ENCODE results near the gene RAB3IL1. TPM values are rescaled to one million over a fixed set of nuclear protein-coding genes. Genes with fewer than 3 reads are reported as not detected.

Gene RAB3IL1
- total RNA-seq, 4 donors from 2014 or later: 2.6 to 8.9 (median 5.4) TPM

DNA sequence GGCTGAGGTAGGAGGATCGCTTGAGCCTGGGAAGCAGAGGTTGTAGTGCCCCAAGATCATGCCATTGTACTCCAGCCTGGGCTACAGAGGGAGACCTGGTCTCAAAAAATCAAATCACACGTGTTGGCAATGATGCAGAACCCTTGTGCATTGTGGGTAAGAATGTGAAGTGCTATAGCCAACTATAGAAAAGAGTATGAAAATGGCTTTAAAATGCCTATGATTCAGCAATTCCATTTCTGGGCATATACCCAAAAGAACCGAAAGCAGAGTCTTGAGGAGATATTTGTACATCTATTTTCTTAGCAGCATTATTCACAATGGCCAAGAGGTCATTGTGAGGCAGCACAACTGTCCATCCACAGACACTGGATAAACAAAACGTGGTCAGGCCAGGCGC is 23.4 kb downstream of the RAB3IL1 start:
- H3K36me3 ChIP-seq: peaks cover 8% of the 10 kb centered on the region
- no peak for DNase-seq (ENCODE audit: low spot score in 2 of 2)
- no peak for TF ChIP-seq EP300 (IDR thresholded peaks at IDR 0.05)
- TF ChIP-seq, protein P1, sequence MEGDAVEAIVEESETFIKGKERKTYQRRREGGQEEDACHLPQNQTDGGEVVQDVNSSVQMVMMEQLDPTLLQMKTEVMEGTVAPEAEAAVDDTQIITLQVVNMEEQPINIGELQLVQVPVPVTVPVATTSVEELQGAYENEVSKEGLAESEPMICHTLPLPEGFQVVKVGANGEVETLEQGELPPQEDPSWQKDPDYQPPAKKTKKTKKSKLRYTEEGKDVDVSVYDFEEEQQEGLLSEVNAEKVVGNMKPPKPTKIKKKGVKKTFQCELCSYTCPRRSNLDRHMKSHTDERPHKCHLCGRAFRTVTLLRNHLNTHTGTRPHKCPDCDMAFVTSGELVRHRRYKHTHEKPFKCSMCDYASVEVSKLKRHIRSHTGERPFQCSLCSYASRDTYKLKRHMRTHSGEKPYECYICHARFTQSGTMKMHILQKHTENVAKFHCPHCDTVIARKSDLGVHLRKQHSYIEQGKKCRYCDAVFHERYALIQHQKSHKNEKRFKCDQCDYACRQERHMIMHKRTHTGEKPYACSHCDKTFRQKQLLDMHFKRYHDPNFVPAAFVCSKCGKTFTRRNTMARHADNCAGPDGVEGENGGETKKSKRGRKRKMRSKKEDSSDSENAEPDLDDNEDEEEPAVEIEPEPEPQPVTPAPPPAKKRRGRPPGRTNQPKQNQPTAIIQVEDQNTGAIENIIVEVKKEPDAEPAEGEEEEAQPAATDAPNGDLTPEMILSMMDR (IDR thresholded peaks at IDR 0.05): no peak
- no peak for TF ChIP-seq POLR2AphosphoS5 (IDR thresholded peaks at IDR 0.05)
- no peak for TF ChIP-seq POLR2A (IDR thresholded peaks at IDR 0.05)
- H3K27me3 ChIP-seq: no peaks in the 10 kb centered on the region
- H3K9me3 ChIP-seq: no peaks in the 10 kb centered on the region
- H3K4me1 ChIP-seq: peaks cover 20% of the 10 kb centered on the region
- WGBS: 59% methylated on average over 5 of the region's 5 CpGs
- H3K27ac ChIP-seq: no peak overlapping the region
- no peak overlapping the region for H3K4me3 ChIP-seq

DNA sequence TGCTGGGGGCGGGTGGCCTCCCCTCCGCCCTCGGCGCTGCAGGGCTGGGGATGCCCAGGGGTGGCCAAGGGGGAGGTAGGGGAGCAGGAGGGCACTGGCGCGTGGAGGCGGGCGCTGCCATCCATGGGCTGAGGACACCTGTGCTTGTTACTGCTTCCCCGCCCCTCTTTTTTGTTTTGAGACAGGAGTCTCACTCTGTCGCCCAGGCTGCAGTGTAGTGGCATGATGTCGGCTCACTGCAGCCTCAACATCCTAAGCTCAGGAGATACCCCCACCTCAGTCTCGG is 25.3 kb downstream of the RAB3IL1 start:
- Histone ChIP-seq H3K27me3 (no peaks in the 10 kb centered on the region), H3K4me1 (peaks cover 19% of the 10 kb centered on the region), H3K27ac (no peak overlapping the region), H3K4me3 (peak overlapping the region; percentile 92), H3K36me3 (peaks cover 8% of the 10 kb centered on the region), H3K9me3 (no peaks in the 10 kb centered on the region)
- TF ChIP-seq, protein P1 (IDR thresholded peaks at IDR 0.05): no peak
- no peak for TF ChIP-seq POLR2A (IDR thresholded peaks at IDR 0.05)
- no peak for TF ChIP-seq POLR2AphosphoS5 (IDR thresholded peaks at IDR 0.05)
- no peak for TF ChIP-seq EP300 (IDR thresholded peaks at IDR 0.05)
- DNase-seq (ENCODE audit: low spot score in 2 of 2): no peak
- WGBS: 33% methylated on average over 9 of the region's 12 CpGs

DNA sequence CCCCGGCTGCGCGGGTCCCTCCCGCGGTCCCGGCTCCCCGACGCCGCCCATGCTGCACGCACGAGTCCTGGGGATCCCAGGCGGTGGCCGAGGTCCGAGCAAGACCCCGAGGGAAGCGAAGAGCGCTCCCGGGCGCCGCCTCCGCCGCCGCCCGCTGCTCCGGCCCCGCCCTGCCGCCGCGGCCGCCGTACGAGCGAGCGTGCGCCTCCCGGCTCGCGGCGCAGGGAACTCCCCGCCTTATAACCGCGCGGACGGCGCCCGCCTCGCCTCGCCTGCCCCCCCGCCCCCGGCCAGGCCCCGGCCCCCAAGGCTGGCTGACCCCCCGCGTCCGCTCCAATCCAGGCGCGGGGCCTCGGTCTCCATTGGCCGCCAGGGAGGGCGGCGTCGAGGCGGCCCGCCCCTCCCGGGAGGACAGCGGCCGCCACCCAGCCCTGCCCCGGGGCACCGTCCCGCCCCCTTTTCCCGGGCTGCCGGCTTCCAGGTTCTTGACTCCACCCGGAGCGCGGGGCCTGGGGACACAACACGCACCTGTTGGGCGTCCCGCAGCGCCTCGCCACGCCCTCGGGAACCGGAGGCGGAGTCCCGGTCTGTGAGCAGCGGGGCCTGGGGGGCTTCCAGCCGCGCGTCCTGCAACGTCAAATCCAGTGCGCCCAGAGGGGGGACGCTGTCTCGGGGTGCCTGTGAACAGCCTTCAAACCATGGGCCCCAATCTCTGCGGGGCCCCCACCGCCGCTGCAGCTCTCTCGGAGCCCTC is 25.9 kb downstream of the RAB3IL1 start, which contains the start of gene FADS3:
FADS3 (minus strand) TSS at position 215 of the 754 bp plus-strand sequence; CDS start at position 51, 164 bp downstream.
- H3K9me3 ChIP-seq: no peaks in the 10 kb centered on the region
- H3K36me3 ChIP-seq: peaks cover 8% of the 10 kb centered on the region
- WGBS: 0% methylated on average over 26 of the region's 96 CpGs
- H3K27me3 ChIP-seq: no peaks in the 10 kb centered on the region
- TF ChIP-seq, protein P1 (IDR thresholded peaks at IDR 0.05): no peak
- no peak for TF ChIP-seq EP300 (IDR thresholded peaks at IDR 0.05)
- TF ChIP-seq POLR2AphosphoS5 (IDR thresholded peaks at IDR 0.05): no peak
- TF ChIP-seq POLR2A (IDR thresholded peaks at IDR 0.05): peak in 1 of 2 donors; percentile 56
- H3K4me1 ChIP-seq: peaks cover 19% of the 10 kb centered on the region
- peak within 1 kb of the TSS; percentile 87 for H3K27ac ChIP-seq
- H3K4me3 ChIP-seq: peak within 1 kb of the TSS; percentile 92
- DNase-seq (ENCODE audit: low spot score in 2 of 2): peak; percentile 90 to 93

DNA sequence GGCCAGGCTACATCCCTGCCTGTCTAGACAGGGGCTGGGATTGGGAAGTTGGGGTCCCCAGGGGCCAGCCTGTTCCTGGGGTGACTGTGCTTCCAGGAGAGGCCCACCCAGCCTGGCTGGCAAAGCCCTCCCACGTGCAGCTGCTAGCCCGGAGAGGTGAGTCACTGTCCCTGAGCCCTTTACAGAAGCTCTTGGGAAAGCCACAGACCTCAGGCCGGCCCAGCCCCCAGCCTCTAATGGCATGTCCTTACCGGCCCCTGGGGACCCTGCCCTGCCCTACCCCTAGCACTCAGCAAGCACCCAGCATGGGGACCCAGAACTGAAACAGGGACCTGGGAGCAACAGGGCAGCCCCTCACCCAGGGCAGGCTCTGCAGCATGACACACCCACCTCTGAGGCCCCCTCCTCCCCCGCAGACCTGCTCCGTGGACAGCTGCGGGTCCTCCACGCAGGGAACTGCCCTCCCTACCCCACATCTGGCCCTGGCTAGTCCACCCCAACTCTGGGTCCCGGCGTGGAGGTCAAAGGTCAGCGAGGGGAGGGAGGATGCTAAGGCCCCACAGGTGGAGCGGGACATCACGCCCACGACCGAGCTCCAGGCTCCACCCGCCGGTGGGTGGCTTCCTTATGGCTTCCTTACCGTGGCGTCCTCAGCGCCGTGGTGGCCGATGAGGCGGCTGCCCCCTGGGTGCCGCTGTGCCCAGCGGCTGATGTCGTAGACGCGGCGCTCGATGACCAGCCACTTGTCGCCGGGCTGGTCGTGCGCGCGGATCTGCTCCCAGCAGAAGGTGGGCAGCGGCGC is 26.6 kb downstream of the RAB3IL1 start:
- DNase-seq (ENCODE audit: low spot score in 2 of 2): peak in 1 of 2 donors; percentile 87
- WGBS: 0% methylated on average over 1 of the region's 38 CpGs
- Histone ChIP-seq H3K9me3 (no peaks in the 10 kb centered on the region), H3K4me1 (peaks cover 19% of the 10 kb centered on the region), H3K27me3 (no peaks in the 10 kb centered on the region), H3K36me3 (peaks cover 4% of the 10 kb centered on the region), H3K4me3 (peak overlapping the region; percentile 92), H3K27ac (peak overlapping the region; percentile 87)
- TF ChIP-seq EP300 (IDR thresholded peaks at IDR 0.05) (no peak), POLR2A (IDR thresholded peaks at IDR 0.05) (no peak), POLR2AphosphoS5 (IDR thresholded peaks at IDR 0.05) (no peak)
- TF ChIP-seq, protein P1 (IDR thresholded peaks at IDR 0.05): no peak

DNA sequence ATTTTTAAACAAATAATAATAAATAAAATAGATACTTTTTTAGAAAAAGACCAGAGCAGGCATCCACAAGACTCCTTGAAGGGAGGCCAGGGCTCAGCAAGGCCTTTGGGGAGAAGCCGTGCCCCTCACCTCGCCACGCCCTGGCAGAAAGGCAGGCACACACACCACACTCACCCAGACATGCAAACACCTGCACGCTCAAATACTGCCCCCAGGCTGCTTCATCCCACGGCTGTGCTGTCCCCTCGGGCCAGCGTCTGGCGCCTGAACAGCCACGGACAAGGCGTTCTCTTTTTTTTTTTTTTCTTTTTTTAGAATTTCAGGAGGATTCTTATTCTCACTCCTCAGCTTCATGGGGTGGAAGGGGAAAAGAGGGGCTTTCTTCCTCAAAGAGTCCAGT is 27.5 kb downstream of the RAB3IL1 start:
- no peaks in the 10 kb centered on the region for H3K9me3 ChIP-seq
- TF ChIP-seq EP300 (IDR thresholded peaks at IDR 0.05) (no peak), POLR2A (IDR thresholded peaks at IDR 0.05) (no peak), POLR2AphosphoS5 (IDR thresholded peaks at IDR 0.05) (no peak)
- TF ChIP-seq, protein P1 (IDR thresholded peaks at IDR 0.05): no peak
- peaks cover 19% of the 10 kb centered on the region for H3K4me1 ChIP-seq
- no peaks in the 10 kb centered on the region for H3K27me3 ChIP-seq
- H3K36me3 ChIP-seq: no peaks in the 10 kb centered on the region
- H3K4me3 ChIP-seq: peak overlapping the region; percentile 92
- no peak for DNase-seq (ENCODE audit: low spot score in 2 of 2)
- 63% methylated on average over 10 of the region's 10 CpGs for WGBS
- H3K27ac ChIP-seq: no peak overlapping the region
